Heart right ventricle (tissue), 16 donors: ENCODE measurements around the gene BRAT1. TPM values are rescaled to one million over a fixed set of nuclear protein-coding genes. Genes with fewer than 3 reads are reported as not detected.

Experiments used
- ATAC-seq, 8 donors: fragments of 200-7000 bp; cut with Tn5 transposase; one replicate each; pipeline ENCODE4 v1.9.1; 2020; ENCODE audit warnings: mild to moderate bottlenecking in 8 of 8, moderate library complexity in 8 of 8, moderate number of reproducible peaks in 1 of 8
- DNase-seq, 2 donors: peaks; one replicate each; pipeline ENCODE4 v3.0.0-alpha.2; 2020
- H3K27ac ChIP-seq, 10 donors: fragments of 200-600 bp; sonication (generic) in 2 of 10; one replicate each; pipeline versions ENCODE4 v1.5.0 to v1.8.0; 2020 to 2022; ENCODE audit warnings: mild to moderate bottlenecking in 3 of 10
- H3K27me3 ChIP-seq, 7 donors: fragments of 200-600 bp; one replicate each; pipeline ENCODE4 v1.8.0; 2021 to 2022; ENCODE audit warnings: mild to moderate bottlenecking in 2 of 7
- H3K36me3 ChIP-seq, 9 donors: fragments of 200-600 bp; sonication (generic) in 1 of 9; one replicate each; pipeline versions ENCODE4 v1.5.0 to v1.8.0; 2020 to 2022; ENCODE audit warnings: mild to moderate bottlenecking in 2 of 9
- H3K4me1 ChIP-seq, 9 donors: fragments of 200-600 bp; sonication (generic) in 1 of 9; one replicate each; pipeline versions ENCODE4 v1.5.0 to v1.8.0; 2020 to 2022; ENCODE audit warnings: mild to moderate bottlenecking in 4 of 9
- H3K4me3 ChIP-seq, 10 donors: fragments of 200-600 bp; sonication (generic) in 2 of 10; one replicate each; pipeline versions ENCODE4 v1.5.0 to v1.8.0; 2020 to 2022; ENCODE audit warnings: mild to moderate bottlenecking in 7 of 10, moderate library complexity in 2 of 10
- H3K9me3 ChIP-seq, 11 donors: fragments of 200-600 bp in 10 of 11; sonication (generic) in 2 of 11; one replicate each; pipeline versions ENCODE4 v1.5.0 to v1.8.0; 2013 to 2022; ENCODE audit warnings: mild to moderate bottlenecking in 2 of 11, control low read depth in 1 of 11, moderate library complexity in 1 of 11
- WGBS, 2 donors: extraction: QIAGEN DNeasy Blood & Tissue Kit; methylation state at CpG; one replicate each; pipeline ENCODE4 v1.1.7; 2013; ENCODE audit warnings: inconsistent platforms in 1 of 2; 5-methylcytosine and 5-hydroxymethylcytosine counted together
- intact Hi-C, 10 donors: fragments of 100-400 bp; cut with DNase I; formaldehyde crosslinking; loops; one replicate each; pipeline versions ENCODE4 v1.11.1 to v1.14.2; 2022
- polyA plus RNA-seq, 2 donors: library from polyadenylated mRNA; stranded (reverse); fragments of 200-250 nt; gene quantifications; one replicate each; pipeline ENCODE4 v1.2.3, GENCODE V29; 2013
- total RNA-seq, 10 donors: library from RNA; stranded (reverse); fragmentation: NEBNext Ultra II Directional in 3 of 10; extraction: Animal tissue kit (Norgen Biotek cat#: 25700) in 3 of 10; gene quantifications; one replicate each; pipeline versions ENCODE4 v1.2.1 to v1.2.4, GENCODE V29; 2021 to 2023
- TF ChIP-seq, protein P1 (sequence below), 9 donors: fragments of 200-600 bp; sonication (generic) in 2 of 9; IDR thresholded peaks; one replicate each; pipeline versions ENCODE4 v1.5.0 to v1.8.0; 2021 to 2022; ENCODE audit warnings: antibody characterized with exemption in 9 of 9, mild to moderate bottlenecking in 5 of 9, moderate library complexity in 1 of 9
- donor health status: Arrhythmogenic right ventricular cardiomyopathy.
- donor health status: ischemic (EF 13 %, LVEDD 7.1; RV severe dilation, severe dysfunction).
- donor health status: healthy with polysubstance abuse.
- donor health status: DM: no; HTN: yes; CAD: no.
- donor health status: DM: no; HTN: no; CAD: no.
- donor health status: ischemic (EF 25% LVEDD 6.9; RV normal size, moderate dysfunction).
- donor health status: ischemic (EF 25% LVEDD 5.7; RV mildly dilated, moderate dysfunction).
- donor health status: healthy.
- donor health status: DM: yes; HTN: yes; CAD: no.
- donor health status: Ischemic cardiomyopathy.
- donor health status: ischemic (EF 35%, LVEDD 5.7; RV mildly dilated, moderate dysfunction).
- donor health status: nonischemic (EF 11% LVEDD 7.7; RV severe dilation, severe dysfunction).
- donor health status: DM: yes; HTN: yes; CAD: no.
- donor health status: PGD.
- donor health status: ischemic (EF 29% LVEDD 5.4; RV normal size, mild dysfunction).
- donor health status: nonischemic (EF 23%, LVEDD 6.1; RV moderate dilation, normal function).

Gene BRAT1
- total and polyA plus RNA-seq, 12 donors: 10.6 to 22.8 (median 13.9) TPM

GRCh38 chr7:2517678-2518507, 37.4 kb downstream of the BRAT1 start:
- Histone ChIP-seq H3K36me3 (no peaks in the 10 kb centered on the region), H3K27me3 (peaks cover 0 to 23% (median 6%) of the 10 kb centered on the region in 7 donors), H3K4me3 (peak overlapping the region in 1 of 10 donors; percentile 68), H3K4me1 (peaks cover 13 to 65% (median 41%) of the 10 kb centered on the region in 9 donors), H3K27ac (peak overlapping the region in 5 of 10 donors; percentile 56 to 82 (median 62)), H3K9me3 (no peaks in the 10 kb centered on the region)
- intact Hi-C loops: loop anchor here in 2 of 10 donors (5.0 kb wide), 2 partner anchors 36 to 41 kb away; partner anchors contain the start of gene GRIFIN (in 1 of the 2)
- TF ChIP-seq, protein P1, sequence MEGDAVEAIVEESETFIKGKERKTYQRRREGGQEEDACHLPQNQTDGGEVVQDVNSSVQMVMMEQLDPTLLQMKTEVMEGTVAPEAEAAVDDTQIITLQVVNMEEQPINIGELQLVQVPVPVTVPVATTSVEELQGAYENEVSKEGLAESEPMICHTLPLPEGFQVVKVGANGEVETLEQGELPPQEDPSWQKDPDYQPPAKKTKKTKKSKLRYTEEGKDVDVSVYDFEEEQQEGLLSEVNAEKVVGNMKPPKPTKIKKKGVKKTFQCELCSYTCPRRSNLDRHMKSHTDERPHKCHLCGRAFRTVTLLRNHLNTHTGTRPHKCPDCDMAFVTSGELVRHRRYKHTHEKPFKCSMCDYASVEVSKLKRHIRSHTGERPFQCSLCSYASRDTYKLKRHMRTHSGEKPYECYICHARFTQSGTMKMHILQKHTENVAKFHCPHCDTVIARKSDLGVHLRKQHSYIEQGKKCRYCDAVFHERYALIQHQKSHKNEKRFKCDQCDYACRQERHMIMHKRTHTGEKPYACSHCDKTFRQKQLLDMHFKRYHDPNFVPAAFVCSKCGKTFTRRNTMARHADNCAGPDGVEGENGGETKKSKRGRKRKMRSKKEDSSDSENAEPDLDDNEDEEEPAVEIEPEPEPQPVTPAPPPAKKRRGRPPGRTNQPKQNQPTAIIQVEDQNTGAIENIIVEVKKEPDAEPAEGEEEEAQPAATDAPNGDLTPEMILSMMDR (IDR thresholded peaks at IDR 0.05): no peak
- 62 to 68% methylated on average over 18 of the region's 18 CpGs for WGBS, 2 donors
- ATAC-seq (peak in 1 of 8 donors; percentile 6), DNase-seq (no peak)

DNA sequence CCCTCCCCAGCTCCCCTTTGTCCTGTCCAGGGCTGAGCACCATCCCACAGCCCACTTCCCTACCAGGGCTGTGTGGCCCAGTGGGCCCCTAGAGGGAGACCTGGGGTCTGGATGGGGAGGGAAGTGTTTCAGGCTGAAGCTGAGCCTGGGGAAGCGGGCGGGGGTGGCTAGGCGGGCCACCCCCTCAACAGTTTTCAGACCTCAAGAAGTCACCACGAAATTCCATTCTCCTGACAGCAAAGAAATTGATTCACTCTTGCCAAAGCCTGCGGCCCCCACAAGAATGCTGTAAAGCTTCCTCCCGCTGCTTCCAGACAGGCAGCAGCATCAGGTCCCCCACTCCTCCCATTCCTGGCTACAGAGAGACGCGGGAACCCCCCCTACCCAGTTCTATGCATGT, 38.3 kb downstream of the BRAT1 start:
- Histone ChIP-seq H3K36me3 (no peaks in the 10 kb centered on the region), H3K27me3 (peaks cover 0 to 14% (median 5%) of the 10 kb centered on the region in 7 donors), H3K27ac (peak overlapping the region in 4 of 10 donors; percentile 17 to 82 (median 62)), H3K9me3 (no peaks in the 10 kb centered on the region), H3K4me1 (peaks cover 8 to 65% (median 41%) of the 10 kb centered on the region in 9 donors), H3K4me3 (no peak overlapping the region)
- ATAC-seq: peak in 1 of 8 donors; percentile 8
- TF ChIP-seq, protein P1 (IDR thresholded peaks at IDR 0.05): no peak
- 71 to 76% methylated on average over 8 of the region's 8 CpGs for WGBS, 2 donors
- no peak for DNase-seq
- intact Hi-C loops: loop anchor here in 2 of 10 donors (5.0 kb wide), 2 partner anchors 35 to 40 kb away; partner anchors contain the start of gene GRIFIN (in 1 of the 2)

DNA sequence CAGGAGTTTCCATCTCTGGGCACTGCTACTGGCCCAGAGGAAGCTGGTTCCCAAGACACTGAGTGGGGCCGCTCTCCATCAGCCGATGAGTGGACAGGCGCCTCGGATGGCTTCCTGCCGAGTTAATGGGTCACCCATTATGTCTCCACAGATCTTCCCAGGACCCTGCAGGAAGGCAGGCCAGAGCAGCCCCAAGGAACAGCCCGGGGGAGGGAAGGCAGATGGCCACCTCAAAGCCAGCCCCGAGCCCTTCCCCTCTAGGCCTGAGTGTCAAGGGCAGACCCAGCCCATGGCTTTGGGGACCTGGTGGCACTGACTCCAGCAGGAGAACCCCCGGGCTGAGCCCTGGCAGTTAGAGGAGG, 39.1 kb downstream of the BRAT1 start:
- Histone ChIP-seq H3K9me3 (no peaks in the 10 kb centered on the region), H3K4me1 (peaks cover 10 to 65% (median 41%) of the 10 kb centered on the region in 9 donors), H3K27me3 (peaks cover 0 to 8% (median 0%) of the 10 kb centered on the region in 7 donors), H3K27ac (peak overlapping the region in 3 of 10 donors; percentile 17 to 82 (median 62)), H3K36me3 (no peaks in the 10 kb centered on the region), H3K4me3 (no peak overlapping the region)
- DNase-seq (no peak), ATAC-seq (no peak)
- WGBS, 2 donors: 80 to 81% methylated on average over 8 of the region's 8 CpGs
- TF ChIP-seq, protein P1 (IDR thresholded peaks at IDR 0.05): no peak
- intact Hi-C loops: loop anchor here in 2 of 10 donors (5.0 kb wide), 2 partner anchors 34 to 39 kb away; partner anchors contain the start of gene GRIFIN (in 1 of the 2)

DNA sequence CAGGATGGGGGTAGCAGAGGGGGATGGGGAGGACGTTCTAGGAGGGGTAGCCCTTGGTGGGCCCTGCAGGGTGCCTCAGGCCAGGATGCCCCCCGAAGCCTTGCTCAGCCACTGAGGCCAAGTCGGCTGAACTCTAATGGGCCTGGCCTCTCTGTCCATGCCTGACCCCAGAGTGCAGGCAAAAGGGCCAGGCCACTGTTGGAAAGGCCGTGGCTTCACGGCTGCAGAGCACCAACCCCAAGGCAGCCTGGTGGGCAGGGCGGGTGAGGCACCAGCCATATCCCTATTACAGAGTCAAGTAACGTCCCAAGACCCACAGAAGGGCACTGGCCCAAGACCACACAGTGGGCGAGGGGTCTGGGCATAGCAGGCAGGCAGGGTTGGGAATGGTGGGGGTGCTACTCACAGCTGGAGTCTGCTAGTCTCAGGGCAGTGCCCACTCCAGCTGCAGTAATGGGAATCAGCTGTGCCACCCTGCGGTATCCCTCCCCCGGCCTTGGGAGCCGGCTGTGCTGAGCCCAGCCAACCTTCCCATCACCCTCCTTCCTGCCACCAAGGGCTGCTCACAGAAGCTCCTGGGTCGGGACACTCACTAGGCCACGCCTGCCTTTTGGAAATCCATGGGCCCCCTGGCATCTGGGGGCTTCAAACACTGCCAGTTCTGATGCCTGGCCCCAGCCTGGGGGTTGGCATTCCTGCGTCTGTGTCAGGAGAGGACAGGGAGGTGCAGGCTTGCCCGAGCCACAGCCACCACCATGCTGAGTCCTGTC, 39.7 kb downstream of the BRAT1 start:
- peaks cover 11 to 65% (median 41%) of the 10 kb centered on the region in 9 donors for H3K4me1 ChIP-seq
- peak overlapping the region in 2 of 10 donors; percentile 17 to 62 for H3K27ac ChIP-seq
- no peak for ATAC-seq
- DNase-seq: no peak
- 94 to 95% methylated on average over 15 of the region's 15 CpGs for WGBS, 2 donors
- no peak overlapping the region for H3K4me3 ChIP-seq
- intact Hi-C loops: loop anchor here in 2 of 10 donors (5.0 kb wide), 2 partner anchors 33 to 38 kb away; partner anchors contain the start of gene GRIFIN (in 1 of the 2)
- TF ChIP-seq, protein P1 (IDR thresholded peaks at IDR 0.05): no peak
- peaks cover 0 to 2% (median 0%) of the 10 kb centered on the region in 7 donors for H3K27me3 ChIP-seq
- H3K9me3 ChIP-seq: no peaks in the 10 kb centered on the region
- no peaks in the 10 kb centered on the region for H3K36me3 ChIP-seq
